Testis (tissue), 3 donors: Measurements from ENCODE around the gene KRT15. TPM values are rescaled to one million over a fixed set of nuclear protein-coding genes. Genes with fewer than 3 reads are reported as not detected.

Source experiments
- DNase-seq: peaks from one replicate; pipeline ENCODE4 v3.0.0-alpha.2; 2019
- H3K27ac ChIP-seq, 2 donors: fragments of 200-600 bp; sonication (generic); one replicate each; pipeline ENCODE4 v1.5.1; 2019
- H3K27me3 ChIP-seq: fragments of 200-600 bp; sonication (generic); one replicate; pipeline ENCODE4 v1.5.1; 2019
- H3K36me3 ChIP-seq: fragments of 200-600 bp; sonication (generic); one replicate; pipeline ENCODE4 v1.5.1; 2017; ENCODE audit warnings: low read depth; ENCODE audit errors: missing control alignments
- H3K4me1 ChIP-seq: fragments of 200-600 bp; sonication (generic); one replicate; pipeline ENCODE4 v1.5.1; 2019
- H3K4me3 ChIP-seq, 2 donors: fragments of 200-600 bp; sonication (generic); one replicate each; pipeline ENCODE4 v1.5.1; 2017 to 2019
- H3K9me3 ChIP-seq: fragments of 200-600 bp; sonication (generic); one replicate; pipeline ENCODE4 v1.5.1; 2017
- POLR2A ChIP-seq: fragments of 450-650 bp; IDR thresholded peaks from one replicate; pipeline ENCODE4 v1.6.1; 2017; ENCODE audit warnings: antibody characterized with exemption, mild to moderate bottlenecking, moderate library complexity
- WGBS, 2 donors: methylation state at CpG; one replicate each; pipeline ENCODE4 v1.1.5; 2018; 5-methylcytosine and 5-hydroxymethylcytosine counted together
- intact Hi-C: fragments of 100-400 bp; cut with DNase I; formaldehyde crosslinking; loops from one replicate; pipeline ENCODE4 v1.15.1; 2023; ENCODE audit warnings: low total_unique reads
- polyA plus RNA-seq: library from polyadenylated mRNA; stranded (reverse); fragments of 350-450 nt; fragmentation: Illumina TruSeq; extraction: RNeasy Lipid Tissue Mini Kit (QIAGEN cat#74804); gene quantifications from one replicate; pipeline ENCODE4 v1.2.3, GENCODE V29; 2014; ENCODE audit warnings: low read depth, low replicate concordance; ENCODE audit not compliant: insufficient read depth
- total RNA-seq, 2 donors: library from RNA; depleted of rRNA; stranded (reverse); fragments of >200 nt; gene quantifications; one replicate each; pipeline ENCODE4 v1.2.3, GENCODE V29; 2016
- TF ChIP-seq, protein P1 (sequence below), 3 experiments: fragments of 450-650 bp in 2 of 3; fragments of 200-600 bp in 1 of 3; sonication (generic) in 1 of 3; IDR thresholded peaks; one replicate each; pipeline ENCODE4 v1.5.1; 2016 to 2019; ENCODE audit warnings: antibody characterized with exemption in 3 of 3, mild to moderate bottlenecking in 2 of 3, moderate library complexity in 1 of 3

Gene KRT15
- total and polyA plus RNA-seq, 3 donors from 2014 or later, result 5.8 to 21.7 (median 19.4) TPM

DNA sequence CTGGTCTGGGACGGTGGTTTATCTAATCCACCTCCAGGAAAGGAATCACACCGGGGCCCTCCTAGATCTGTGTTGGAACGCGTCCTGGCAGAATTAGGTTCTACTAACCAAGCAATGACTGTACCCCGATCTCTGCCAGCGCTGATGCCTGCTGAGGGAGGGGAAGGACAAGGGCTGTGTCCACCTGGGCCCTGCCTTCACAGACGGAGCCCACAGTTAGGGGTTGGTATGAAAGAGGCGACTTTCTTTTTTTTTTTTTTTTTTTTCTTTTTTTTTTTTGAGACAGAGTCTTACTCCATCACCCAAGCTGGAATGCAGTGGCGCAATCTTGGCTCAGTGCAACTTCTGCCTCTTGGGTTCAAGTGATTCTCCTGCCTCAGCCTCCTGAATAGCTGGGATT, 19.3 kb upstream of the KRT15 start:
- no peak overlapping the region for H3K27ac ChIP-seq
- no peaks in the 10 kb centered on the region for H3K36me3 ChIP-seq
- H3K9me3 ChIP-seq, result no peaks in the 10 kb centered on the region
- H3K4me1 ChIP-seq, result no peaks in the 10 kb centered on the region
- H3K27me3 ChIP-seq, result no peaks in the 10 kb centered on the region
- WGBS, 2 donors, result 90 to 93% methylated on average over 9 of the region's 9 CpGs
- intact Hi-C loops, result no loop called here
- H3K4me3 ChIP-seq, result no peak overlapping the region
- TF ChIP-seq, protein P1, sequence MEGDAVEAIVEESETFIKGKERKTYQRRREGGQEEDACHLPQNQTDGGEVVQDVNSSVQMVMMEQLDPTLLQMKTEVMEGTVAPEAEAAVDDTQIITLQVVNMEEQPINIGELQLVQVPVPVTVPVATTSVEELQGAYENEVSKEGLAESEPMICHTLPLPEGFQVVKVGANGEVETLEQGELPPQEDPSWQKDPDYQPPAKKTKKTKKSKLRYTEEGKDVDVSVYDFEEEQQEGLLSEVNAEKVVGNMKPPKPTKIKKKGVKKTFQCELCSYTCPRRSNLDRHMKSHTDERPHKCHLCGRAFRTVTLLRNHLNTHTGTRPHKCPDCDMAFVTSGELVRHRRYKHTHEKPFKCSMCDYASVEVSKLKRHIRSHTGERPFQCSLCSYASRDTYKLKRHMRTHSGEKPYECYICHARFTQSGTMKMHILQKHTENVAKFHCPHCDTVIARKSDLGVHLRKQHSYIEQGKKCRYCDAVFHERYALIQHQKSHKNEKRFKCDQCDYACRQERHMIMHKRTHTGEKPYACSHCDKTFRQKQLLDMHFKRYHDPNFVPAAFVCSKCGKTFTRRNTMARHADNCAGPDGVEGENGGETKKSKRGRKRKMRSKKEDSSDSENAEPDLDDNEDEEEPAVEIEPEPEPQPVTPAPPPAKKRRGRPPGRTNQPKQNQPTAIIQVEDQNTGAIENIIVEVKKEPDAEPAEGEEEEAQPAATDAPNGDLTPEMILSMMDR (IDR thresholded peaks at IDR 0.05), result no peak
- TF ChIP-seq POLR2A, result no peak
- DNase-seq, result no peak

DNA sequence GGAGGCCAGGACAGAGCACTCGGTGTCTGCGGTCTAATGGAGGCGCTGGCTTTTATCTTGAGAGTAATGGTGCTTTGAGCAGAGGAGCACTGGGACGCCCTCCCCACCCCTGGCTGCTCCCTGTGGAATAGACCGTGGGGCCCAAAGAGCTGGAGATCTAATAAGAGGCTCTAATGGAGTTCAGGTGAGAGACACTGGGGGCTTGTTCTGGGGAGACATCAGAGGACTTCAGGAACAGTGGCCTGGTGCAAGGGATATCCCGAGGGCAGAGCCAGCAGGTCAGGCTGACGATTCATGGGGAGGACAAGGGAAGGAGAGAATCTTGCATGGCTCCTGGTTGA, 18.9 kb upstream of the KRT15 start:
- H3K36me3 ChIP-seq, result no peaks in the 10 kb centered on the region
- intact Hi-C loops, result no loop called here
- H3K9me3 ChIP-seq, result no peaks in the 10 kb centered on the region
- no peak for DNase-seq
- no peaks in the 10 kb centered on the region for H3K27me3 ChIP-seq
- no peak for TF ChIP-seq POLR2A
- TF ChIP-seq, protein P1 (IDR thresholded peaks at IDR 0.05), result no peak
- H3K4me3 ChIP-seq, result no peak overlapping the region
- H3K27ac ChIP-seq, result no peak overlapping the region
- no peaks in the 10 kb centered on the region for H3K4me1 ChIP-seq
- 84 to 96% methylated on average over 7 of the region's 7 CpGs for WGBS, 2 donors

DNA sequence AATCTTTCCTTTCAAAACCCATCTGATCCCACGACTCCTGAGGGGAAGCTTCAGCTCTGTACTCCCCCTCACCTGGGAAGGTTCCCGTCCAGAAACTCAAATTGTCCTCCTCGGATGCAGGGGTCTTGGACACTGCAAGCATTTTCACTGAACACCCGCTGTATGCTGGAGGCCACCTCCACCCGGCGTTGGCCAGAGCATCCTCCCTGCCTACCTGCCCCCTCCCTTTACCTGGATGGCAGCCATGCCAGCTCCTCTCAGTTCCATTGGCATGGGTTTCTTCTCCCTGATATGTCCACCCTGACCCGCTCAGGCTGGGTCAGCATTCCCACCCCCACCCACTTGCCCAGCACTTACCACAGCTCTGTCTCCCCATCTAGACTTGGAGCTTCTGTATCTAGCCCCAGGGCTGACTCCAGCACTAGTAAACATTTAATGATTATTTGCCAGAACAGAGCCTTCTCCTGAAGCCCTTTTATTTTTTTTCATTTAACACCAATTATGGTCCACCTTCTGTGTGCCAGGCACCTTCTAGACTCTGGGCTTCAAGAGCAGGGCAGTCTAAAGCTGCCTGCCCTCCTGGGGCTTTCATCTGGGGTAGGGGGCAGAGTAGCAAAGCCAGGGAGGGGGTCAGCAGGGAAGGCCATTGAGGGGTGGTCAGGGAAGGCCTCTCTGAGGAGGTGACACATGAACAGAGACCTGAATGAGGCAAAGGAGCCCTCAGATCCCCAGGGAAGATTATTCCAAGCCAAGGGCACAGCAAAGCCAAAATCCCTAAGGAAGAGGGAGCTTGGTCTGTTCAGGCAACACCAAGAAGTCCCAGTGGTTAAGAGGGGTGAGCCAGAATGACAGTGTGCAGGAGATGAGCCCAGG, 18.3 kb upstream of the KRT15 start:
- H3K4me1 ChIP-seq, result no peaks in the 10 kb centered on the region
- no peak overlapping the region for H3K27ac ChIP-seq
- H3K4me3 ChIP-seq, result no peak overlapping the region
- intact Hi-C loops, result no loop called here
- 90 to 92% methylated on average over 6 to 7 of the region's 7 CpGs for WGBS, 2 donors
- TF ChIP-seq, protein P1 (IDR thresholded peaks at IDR 0.05), result no peak
- TF ChIP-seq POLR2A, result no peak
- DNase-seq, result no peak
- H3K9me3 ChIP-seq, result no peaks in the 10 kb centered on the region
- no peaks in the 10 kb centered on the region for H3K27me3 ChIP-seq
- H3K36me3 ChIP-seq, result no peaks in the 10 kb centered on the region

DNA sequence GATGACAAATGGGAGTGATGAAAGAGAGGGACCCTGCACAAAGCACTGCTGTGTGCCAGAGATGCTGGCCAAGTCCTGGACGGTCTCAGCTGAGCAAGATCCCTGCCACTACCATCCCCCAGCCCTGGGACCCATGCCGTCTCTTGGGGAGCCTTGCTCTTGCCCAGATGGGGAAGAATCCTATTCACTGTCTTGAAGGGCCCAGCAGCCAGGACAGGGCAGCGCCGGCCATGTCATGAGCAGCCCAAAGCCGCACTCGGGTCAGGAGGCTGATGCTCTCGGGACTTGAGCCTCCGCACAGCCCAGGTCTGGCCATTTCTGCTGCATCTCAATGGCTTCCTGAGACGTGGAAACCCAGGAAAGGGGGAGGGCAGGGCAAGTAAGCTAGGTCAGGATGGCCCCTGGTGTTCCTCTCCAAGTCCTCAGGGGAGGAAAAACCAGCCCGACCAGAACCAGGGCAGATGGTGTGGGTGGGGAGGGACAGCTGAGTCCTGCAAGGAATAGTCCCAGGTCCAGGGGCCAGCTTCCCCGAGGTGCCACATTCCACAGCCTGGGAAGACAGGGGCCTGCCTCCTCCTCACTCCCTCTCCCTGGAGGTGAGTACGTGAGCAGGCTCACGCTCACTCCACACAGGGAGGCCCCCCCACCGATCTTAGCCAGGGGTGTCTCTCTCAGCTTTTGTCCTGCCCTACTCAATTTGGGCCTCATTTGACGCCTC, 17.2 kb upstream of the KRT15 start:
- no peak overlapping the region for H3K4me3 ChIP-seq
- no peaks in the 10 kb centered on the region for H3K9me3 ChIP-seq
- no peak overlapping the region for H3K27ac ChIP-seq
- intact Hi-C loops, result no loop called here
- no peak for DNase-seq
- no peaks in the 10 kb centered on the region for H3K27me3 ChIP-seq
- 64 to 74% methylated on average over 9 to 15 of the region's 15 CpGs for WGBS, 2 donors
- TF ChIP-seq, protein P1 (IDR thresholded peaks at IDR 0.05), result no peak
- no peak for TF ChIP-seq POLR2A
- H3K4me1 ChIP-seq, result no peaks in the 10 kb centered on the region
- H3K36me3 ChIP-seq, result no peaks in the 10 kb centered on the region
